HepG2 (cell line): ENCODE data around the gene TKFC. TPM values are rescaled to one million over a fixed set of nuclear protein-coding genes. Genes with fewer than 3 reads are reported as not detected.

ENCODE experiments used
- ATAC-seq: fragments of 200-7000 bp; cut with Tn5 transposase; 3 replicates; pipeline ENCODE4 v1.9.1; 2020; ENCODE audit warnings: mild to moderate bottlenecking, moderate library complexity
- BruUV-seq: library from RNA; stranded (reverse); fragments of 400-500 nt; replicated peaks from 2 replicates; lab custom pipeline; 2021; lab: Mats Ljungman, UMichigan
- CTCF ChIA-PET: fragments of 300-600 bp; formaldehyde crosslinking; extraction: SDS; loops from one replicate; lab custom pipeline; 2021; ENCODE audit warnings: low total read pairs, inconsistent platforms, low intra/inter-chr PET ratio; lab: Yijun Ruan, JAX
- POLR2A ChIA-PET: fragments of 350-600 bp; sonication (Branson Sonifier 250); formaldehyde crosslinking; loops from one replicate; lab custom pipeline; 2020; ENCODE audit warnings: antibody characterized with exemption, inconsistent platforms; lab: Yijun Ruan, JAX
- DNase-seq: peaks from one replicate; pipeline ENCODE4 v3.0.0-alpha.2; 2015; ENCODE audit warnings: low spot score
- FAIRE-seq: peaks from 3 replicates; lab custom pipeline; 2011; peaks lifted over from hg19 to GRCh38; lab: Jason Lieb, UNC
- H2AFZ ChIP-seq: one replicate; pipeline ENCODE4 v1.6.1; 2011; ENCODE audit warnings: low read length, inconsistent platforms
- H3K27ac ChIP-seq: fragments of 300-600 bp; 3 replicates; pipeline ENCODE4 v1.8.0; 2011; ENCODE audit warnings: mixed run types, mild to moderate bottlenecking, mixed read lengths, low read length, inconsistent platforms; ENCODE audit not compliant: insufficient read depth; ENCODE audit errors: extremely low read length
- H3K27me3 ChIP-seq, 2 experiments: fragments of 200-600 bp in 1 of 2; 2 replicates in 1 of 2; 3 replicates in 1 of 2; pipeline versions ENCODE4 v1.6.0 to v1.8.0; 2011; ENCODE audit warnings: low read length in 2 of 2, mild to moderate bottlenecking in 2 of 2, moderate library complexity in 2 of 2, inconsistent platforms in 1 of 2; ENCODE audit not compliant: insufficient read depth in 2 of 2, control insufficient read depth in 1 of 2
- H3K36me3 ChIP-seq, 2 experiments: fragments of 200-600 bp in 1 of 2; replicated peaks in 1 of 2; 2 replicates in 1 of 2; 3 replicates in 1 of 2; pipeline versions ENCODE4 v1.5.1 to v1.8.0; 2011; ENCODE audit warnings: low read length in 2 of 2, inconsistent platforms in 1 of 2; ENCODE audit not compliant: insufficient read depth in 2 of 2, control insufficient read depth in 1 of 2
- H3K4me1 ChIP-seq: 2 replicates; pipeline ENCODE4 v1.5.1; 2012; ENCODE audit warnings: low read length, inconsistent platforms; ENCODE audit not compliant: insufficient read depth
- H3K4me2 ChIP-seq: 2 replicates; pipeline ENCODE4 v1.6.0; 2011; ENCODE audit warnings: low read depth, low read length, inconsistent platforms
- H3K4me3 ChIP-seq, 3 experiments: fragments of 200-600 bp in 1 of 3; sonication (generic), shearing (Covaris generic) in 1 of 3; replicated peaks in 1 of 3; 2 replicates each; pipeline ENCODE4 v1.5.1; 2011 to 2016; ENCODE audit warnings: low read length in 3 of 3, inconsistent platforms in 2 of 3, low read depth in 2 of 3, mild to moderate bottlenecking in 2 of 3, control low read depth in 1 of 3, mixed read lengths in 1 of 3; ENCODE audit not compliant: insufficient read depth in 1 of 3
- H3K79me2 ChIP-seq: one replicate; pipeline ENCODE4 v1.6.1; 2011; ENCODE audit warnings: low read length, inconsistent platforms; ENCODE audit not compliant: insufficient read depth
- H3K9ac ChIP-seq: 2 replicates; pipeline ENCODE4 v1.6.0; 2011; ENCODE audit warnings: mild to moderate bottlenecking, low read depth, low read length, inconsistent platforms; ENCODE audit not compliant: insufficient read depth
- H3K9me3 ChIP-seq: 2 replicates; pipeline ENCODE4 v1.5.1; 2012; ENCODE audit warnings: mild to moderate bottlenecking, low read length
- H4K20me1 ChIP-seq: 2 replicates; pipeline ENCODE4 v1.6.0; 2011; ENCODE audit warnings: inconsistent platforms, mild to moderate bottlenecking, low read length, moderate library complexity; ENCODE audit not compliant: insufficient read depth
- ARNTL ChIP-seq: sonication (generic); formaldehyde crosslinking; IDR thresholded peaks from 2 replicates; pipeline ENCODE4 v1.4.0; 2020; ENCODE audit warnings: mild to moderate bottlenecking, missing genetic modification reagents
- ATF4 ChIP-seq, 2 experiments: fragments of 450-650 bp in 1 of 2; sonication (generic) in 1 of 2; formaldehyde crosslinking; IDR thresholded peaks; 2 replicates each; pipeline versions ENCODE4 v1.5.0 to v1.8.0; 2020 to 2022; ENCODE audit warnings: mild to moderate bottlenecking in 1 of 2, missing genetic modification reagents in 1 of 2
- HHEX ChIP-seq: IDR thresholded peaks from 2 replicates; pipeline ENCODE4 v1.6.1; 2016; ENCODE audit warnings: control low read depth
- JUN ChIP-seq: sonication (generic); formaldehyde crosslinking; IDR thresholded peaks from 2 replicates; pipeline ENCODE4 v1.4.0; 2020; ENCODE audit warnings: mild to moderate bottlenecking, missing genetic modification reagents
- ONECUT2 ChIP-seq: sonication (generic); formaldehyde crosslinking; IDR thresholded peaks from 2 replicates; pipeline ENCODE4 v1.4.0; 2020; ENCODE audit warnings: missing genetic modification reagents
- ZBTB20 ChIP-seq: sonication (generic); formaldehyde crosslinking; IDR thresholded peaks from 2 replicates; pipeline ENCODE4 v1.8.1; 2023; ENCODE audit warnings: missing genetic modification reagents, low read depth, mild to moderate bottlenecking, borderline replicate concordance
- ZNF33A ChIP-seq: sonication (generic); formaldehyde crosslinking; IDR thresholded peaks from 2 replicates; pipeline ENCODE4 v1.5.1; 2020; ENCODE audit warnings: missing genetic modification reagents, mild to moderate bottlenecking, moderate library complexity, borderline replicate concordance
- WGBS: methylation state at CpG from one replicate; pipeline ENCODE4 v1.1.6; 2017; ENCODE audit warnings: low lambda C conversion rate; 5-methylcytosine and 5-hydroxymethylcytosine counted together
- in situ Hi-C: cut with HindIII; loops from 2 replicates; pipeline ENCODE4 v1.10.0; 2017; ENCODE audit warnings: low pct_unique_long_range_greater_than_20kb; ENCODE audit not compliant: extremely low pct_ligation_motif_present
- intact Hi-C: fragments of 100-400 bp; cut with micrococcal nuclease; formaldehyde crosslinking; loops from one replicate; pipeline ENCODE4 v1.10.0; 2022; ENCODE audit not compliant: unreplicated experiment
- polyA plus RNA-seq, 8 experiments: library from polyadenylated mRNA; depleted of rRNA in 3 of 8; stranded (reverse) in 7 of 8; unstranded in 1 of 8; fragments of >200 nt; fragmentation: Illumina TruSeq in 4 of 8; extraction: Trizol in 4 of 8; gene quantifications; 2 replicates each; pipeline versions ENCODE4 v1.2.1 to v1.2.3, GENCODE V29; 2011 to 2016; ENCODE audit warnings: low read depth in 4 of 8, missing spikeins in 1 of 8, mixed read lengths in 1 of 8; ENCODE audit not compliant: insufficient read depth in 1 of 8
- total RNA-seq, 5 experiments: library from RNA; depleted of rRNA; stranded (reverse); fragments of >200 nt; fragmentation: Illumina TruSeq; extraction: Trizol; gene quantifications; 2 replicates each; pipeline ENCODE4 v1.2.3, GENCODE V29; 2016; ENCODE audit warnings: low read depth in 1 of 5

TKFC gene
- total and polyA plus RNA-seq, 2 of the 13 experiments (the other 11 are each of a cell fraction or from before 2014, with no cell fraction given) = 147 to 197 TPM

- 97% methylated on average over 6 of the region's 6 CpGs for WGBS
- H4K20me1 ChIP-seq = no peaks in the 10 kb centered on the region
- no peak overlapping the region for H3K4me3 ChIP-seq
- peaks cover 0 to 2% of the 10 kb centered on the region in 2 experiments; a peak in 2 of 5 replicates for H3K36me3 ChIP-seq
- no TSS peak for BruUV-seq
- H3K9me3 ChIP-seq = no peaks in the 10 kb centered on the region
- H2AFZ ChIP-seq = no peak overlapping the region
- in situ Hi-C loops = no loop called here
- H3K27ac ChIP-seq = no peak overlapping the region
- peaks cover 6% of the 10 kb centered on the region for H3K79me2 ChIP-seq
- peaks cover 27% of the 10 kb centered on the region for H3K4me1 ChIP-seq
- ATAC-seq = no peak
- POLR2A ChIA-PET = interaction anchor here (1.0 to 9.9 kb wide), 5 partner anchors 9 to 72 kb away, joined by 3 to 146 read pairs (median 3); partner anchors contain the start of genes CPSF7, DDB1, SDHAF2 and TKFC
- FAIRE-seq = no peak
- CTCF ChIA-PET = no interaction called here
- TF ChIP-seq ZBTB20 (CRISPR knock-in tag) = no peak
- no peaks in the 10 kb centered on the region; a peak in 1 of 5 replicates for H3K27me3 ChIP-seq
- DNase-seq = no peak
- intact Hi-C loops = no loop called here
- H3K9ac ChIP-seq = no peak overlapping the region
- H3K4me2 ChIP-seq = no peak overlapping the region
Observed at GRCh38 chr11:61357894-61358239, 24.8 kb downstream of the TKFC start.

GRCh38 chr11:61358566-61358965 lies 25.5 kb downstream of the TKFC start:
- BruUV-seq = no TSS peak
- no peak for TF ChIP-seq ZNF33A (CRISPR knock-in tag)
- TF ChIP-seq ATF4 (CRISPR knock-in tag; IDR thresholded peaks at IDR 0.05) = no peak
- TF ChIP-seq ONECUT2 (CRISPR knock-in tag) = no peak
- TF ChIP-seq ARNTL (CRISPR knock-in tag) = no peak
- TF ChIP-seq JUN (CRISPR knock-in tag) = no peak
- TF ChIP-seq HHEX = no peak
- Histone ChIP-seq H3K27me3 (no peaks in the 10 kb centered on the region; a peak in 1 of 5 replicates), H3K4me2 (no peak overlapping the region), H4K20me1 (no peaks in the 10 kb centered on the region), H3K79me2 (peaks cover 12% of the 10 kb centered on the region), H3K4me3 (no peak overlapping the region), H3K27ac (no peak overlapping the region), H3K4me1 (peaks cover 34% of the 10 kb centered on the region), H2AFZ (no peak overlapping the region), H3K36me3 (no peaks in the 10 kb centered on the region; a peak in 1 of 5 replicates), H3K9ac (no peak overlapping the region), H3K9me3 (no peaks in the 10 kb centered on the region)
- ATAC-seq (no peak), FAIRE-seq (no peak), DNase-seq (no peak)
- intact Hi-C loops = no loop called here
- POLR2A ChIA-PET = interaction anchor here (1.3 to 9.9 kb wide), 3 partner anchors 12 to 71 kb away, joined by 3 to 146 read pairs (median 9); partner anchors contain the start of genes CPSF7, DDB1, SDHAF2 and TKFC
- CTCF ChIA-PET = no interaction called here
- in situ Hi-C loops = no loop called here
- WGBS = 94% methylated on average over 10 of the region's 11 CpGs
